Sigmoid colon (tissue), 7 donors: ENCODE measurements around the gene AK3. TPM values are rescaled to one million over a fixed set of nuclear protein-coding genes. Genes with fewer than 3 reads are reported as not detected.
A peak's percentile ranks its signal among the peaks of the same experiment; 100 is the strongest.

Source experiments
- DNase-seq: peaks from one replicate; pipeline ENCODE4 v3.0.0-alpha.2; 2019
- H3K27ac ChIP-seq, 4 donors: fragments of 200-600 bp; sonication (generic); one replicate each; pipeline ENCODE4 v1.5.1; 2016 to 2019; ENCODE audit warnings: mild to moderate bottlenecking in 1 of 4
- H3K27me3 ChIP-seq, 3 donors: fragments of 200-600 bp; sonication (generic); one replicate each; pipeline ENCODE4 v1.5.1; 2019; ENCODE audit warnings: mild to moderate bottlenecking in 1 of 3
- H3K36me3 ChIP-seq, 4 donors: fragments of 200-600 bp; sonication (generic); one replicate each; pipeline ENCODE4 v1.5.1; 2016 to 2019
- H3K4me1 ChIP-seq, 4 donors: fragments of 200-600 bp; sonication (generic); one replicate each; pipeline ENCODE4 v1.5.1; 2017 to 2019
- H3K4me3 ChIP-seq, 4 donors: fragments of 200-600 bp; sonication (generic); one replicate each; pipeline ENCODE4 v1.5.1; 2017 to 2019; ENCODE audit warnings: mild to moderate bottlenecking in 2 of 4, moderate library complexity in 1 of 4
- H3K9me3 ChIP-seq, 4 donors: fragments of 200-600 bp in 3 of 4; sonication (generic) in 3 of 4; one replicate each; pipeline versions ENCODE4 v1.5.1 to v1.6.1; 2013 to 2019
- CTCF ChIP-seq, 4 experiments: fragments of 450-650 bp in 3 of 4; fragments of 200-600 bp in 1 of 4; IDR thresholded peaks; one replicate each; pipeline ENCODE4 v1.5.1; 2016 to 2019; ENCODE audit warnings: antibody characterized with exemption in 4 of 4, mild to moderate bottlenecking in 3 of 4, moderate library complexity in 2 of 4
- EP300 ChIP-seq, 4 donors: sonication (generic); formaldehyde crosslinking; IDR thresholded peaks; one replicate each; pipeline ENCODE4 v1.6.1; 2017; ENCODE audit warnings: antibody characterized with exemption in 4 of 4
- POLR2A ChIP-seq, 2 donors: fragments of 450-650 bp; IDR thresholded peaks; one replicate each; pipeline ENCODE4 v1.6.1; 2016; ENCODE audit warnings: antibody characterized with exemption in 2 of 2, mild to moderate bottlenecking in 2 of 2, moderate library complexity in 2 of 2
- POLR2AphosphoS5 ChIP-seq, 4 donors: sonication (generic); formaldehyde crosslinking; IDR thresholded peaks; one replicate each; pipeline ENCODE4 v1.6.1; 2017; ENCODE audit warnings: antibody characterized with exemption in 4 of 4
- WGBS, 2 donors: extraction: QIAGEN DNeasy Blood & Tissue Kit; methylation state at CpG; one replicate each; pipeline ENCODE4 v1.1.7; 2013; 5-methylcytosine and 5-hydroxymethylcytosine counted together
- intact Hi-C: fragments of 100-400 bp; cut with DNase I; formaldehyde crosslinking; loops from one replicate; pipeline ENCODE4 v1.15.1; 2023
- polyA plus RNA-seq, 3 donors: library from polyadenylated mRNA; stranded (reverse); fragments of 200-250 nt; gene quantifications; one replicate each; pipeline ENCODE4 v1.2.3, GENCODE V29; 2013
- total RNA-seq, 4 donors: library from RNA; depleted of rRNA; stranded (reverse); fragments of >200 nt; gene quantifications; one replicate each; pipeline ENCODE4 v1.1.0, GENCODE V29; 2016
- donor health status: healthy with polysubstance abuse.
- donor health status: Bipolar disorder and iron deficiency.
- donor health status: healthy.

The AK3 gene
- total and polyA plus RNA-seq, 7 donors: 36.8 to 122 (median 102) TPM

- no peak overlapping the region for H3K4me3 ChIP-seq
- H3K36me3 ChIP-seq: no peaks in the 10 kb centered on the region
- no peak for DNase-seq
- peak overlapping the region in 3 of 4 donors; percentile 38 to 73 (median 50) for H3K27ac ChIP-seq
- peaks cover 0 to 13% (median 6%) of the 10 kb centered on the region in 4 donors for H3K4me1 ChIP-seq
- no peaks in the 10 kb centered on the region for H3K9me3 ChIP-seq
- intact Hi-C loops: loop anchor here (5.0 to 10.0 kb wide), 3 partner anchors 118 to 953 kb away; partner anchors contain the start of genes JAK2, RCL1 and RIC1
- peak in 3 of 4 donors; percentile 40 to 65 (median 45) for TF ChIP-seq POLR2AphosphoS5 (IDR thresholded peaks at IDR 0.05)
- TF ChIP-seq CTCF (IDR thresholded peaks at IDR 0.05): no peak
- TF ChIP-seq EP300 (IDR thresholded peaks at IDR 0.05): peak in 1 of 4 donors; percentile 29
- H3K27me3 ChIP-seq: no peaks in the 10 kb centered on the region
These were observed 66.2 kb downstream of the AK3 start for GRCh38 chr9:4674783-4675182.

GRCh38 chr9:4671737-4672136 lies 69.3 kb downstream of the AK3 start:
- Histone ChIP-seq H3K4me1 (peaks cover 0 to 6% (median 1%) of the 10 kb centered on the region in 4 donors), H3K27ac (no peak overlapping the region), H3K36me3 (no peaks in the 10 kb centered on the region), H3K4me3 (no peak overlapping the region), H3K27me3 (no peaks in the 10 kb centered on the region), H3K9me3 (no peaks in the 10 kb centered on the region)
- WGBS, 2 donors: 96 to 98% methylated on average over 1 of the region's 1 CpG
- DNase-seq: no peak
- intact Hi-C loops: loop anchor here (10.0 kb wide), 1 partner anchor 313 kb away; the partner anchor contains the start of gene JAK2
- TF ChIP-seq POLR2A (IDR thresholded peaks at IDR 0.05): no peak
- TF ChIP-seq POLR2AphosphoS5 (IDR thresholded peaks at IDR 0.05): no peak
- no peak for TF ChIP-seq CTCF (IDR thresholded peaks at IDR 0.05)
- no peak for TF ChIP-seq EP300 (IDR thresholded peaks at IDR 0.05)

GRCh38 chr9:4670591-4670990 lies 70.4 kb downstream of the AK3 start:
- TF ChIP-seq CTCF (IDR thresholded peaks at IDR 0.05) (no peak), POLR2A (IDR thresholded peaks at IDR 0.05) (no peak), EP300 (IDR thresholded peaks at IDR 0.05) (no peak), POLR2AphosphoS5 (IDR thresholded peaks at IDR 0.05) (no peak)
- Histone ChIP-seq H3K27me3 (no peaks in the 10 kb centered on the region), H3K36me3 (no peaks in the 10 kb centered on the region), H3K4me1 (peaks cover 0 to 13% (median 2%) of the 10 kb centered on the region in 4 donors), H3K27ac (no peak overlapping the region), H3K4me3 (no peak overlapping the region), H3K9me3 (no peaks in the 10 kb centered on the region)
- no peak for DNase-seq
- WGBS, 2 donors: 83 to 93% methylated on average over 3 of the region's 3 CpGs
- intact Hi-C loops: loop anchor here (10.0 kb wide), 1 partner anchor 314 kb away; the partner anchor contains the start of gene JAK2

- H3K9me3 ChIP-seq: no peaks in the 10 kb centered on the region
- no peak overlapping the region for H3K4me3 ChIP-seq
- no peak overlapping the region for H3K27ac ChIP-seq
- peaks cover 0 to 20% (median 2%) of the 10 kb centered on the region in 4 donors for H3K4me1 ChIP-seq
- H3K27me3 ChIP-seq: no peaks in the 10 kb centered on the region
- intact Hi-C loops: loop anchor here (10.0 kb wide), 2 partner anchors 315 to 1145 kb away; partner anchors contain the start of genes JAK2 and RFX3
- TF ChIP-seq CTCF (IDR thresholded peaks at IDR 0.05): no peak
- TF ChIP-seq POLR2A (IDR thresholded peaks at IDR 0.05): no peak
- TF ChIP-seq POLR2AphosphoS5 (IDR thresholded peaks at IDR 0.05): no peak
- no peak for TF ChIP-seq EP300 (IDR thresholded peaks at IDR 0.05)
- H3K36me3 ChIP-seq: no peaks in the 10 kb centered on the region
- DNase-seq: no peak
These were observed 71.1 kb downstream of the AK3 start for GRCh38 chr9:4669890-4670289.

GRCh38 chr9:4668604-4669003 lies 72.4 kb downstream of the AK3 start:
- no peaks in the 10 kb centered on the region for H3K9me3 ChIP-seq
- H3K27me3 ChIP-seq: no peaks in the 10 kb centered on the region
- no peak overlapping the region for H3K4me3 ChIP-seq
- no peaks in the 10 kb centered on the region for H3K36me3 ChIP-seq
- intact Hi-C loops: loop anchor here (10.0 kb wide), 1 partner anchor 1144 kb away; the partner anchor contains the start of gene RFX3
- H3K4me1 ChIP-seq: peaks cover 0 to 27% (median 4%) of the 10 kb centered on the region in 4 donors
- TF ChIP-seq CTCF (IDR thresholded peaks at IDR 0.05) (no peak), POLR2A (IDR thresholded peaks at IDR 0.05) (no peak), EP300 (IDR thresholded peaks at IDR 0.05) (no peak), POLR2AphosphoS5 (IDR thresholded peaks at IDR 0.05) (no peak)
- no peak for DNase-seq
- H3K27ac ChIP-seq: no peak overlapping the region
- WGBS, 2 donors: 88 to 89% methylated on average over 2 of the region's 2 CpGs
